ENCODE results near the gene SEMA3D.

GRCh38 chr7:85176197-85176596 lies 10.7 kb downstream of the SEMA3D start:
- TF ChIP-seq CTCF (IDR thresholded peaks at IDR 0.05; ENCODE audit: low read depth, low read length) (no peak), POLR2A (IDR thresholded peaks at IDR 0.05; ENCODE audit: extremely low read depth, insufficient read length) (no peak), MYC (IDR thresholded peaks at IDR 0.05; ENCODE audit: low read depth, low read length) (no peak)
